H1 (cell line): Measurements from ENCODE around the gene MT4. TPM values are rescaled to one million over a fixed set of nuclear protein-coding genes. Genes with fewer than 3 reads are reported as not detected.

Experiments used
- CTCF ChIA-PET: fragments of 300-600 bp; sonication (Branson Sonifier 250); formaldehyde crosslinking; loops from one replicate; lab custom pipeline; 2021; ENCODE audit not compliant: partially characterized antibody; lab: Charles Lee
- POLR2A ChIA-PET: fragments of 300-600 bp; sonication (Branson Sonifier 250); formaldehyde crosslinking; loops from one replicate; lab custom pipeline; 2021; ENCODE audit warnings: inconsistent platforms; ENCODE audit not compliant: partially characterized antibody; lab: Charles Lee
- DNase-seq, 2 experiments: peaks; one replicate each; pipeline versions ENCODE4 v3.0.0 to v3.0.0-alpha.2; 2010 to 2022; ENCODE audit warnings: low spot score in 2 of 2, low read depth in 1 of 2, mixed read lengths in 1 of 2
- FAIRE-seq: peaks from 2 replicates; lab custom pipeline; 2011; peaks lifted over from hg19 to GRCh38; lab: Jason Lieb, UNC
- H2AFZ ChIP-seq: 2 replicates; pipeline ENCODE4 v1.8.1; 2012; ENCODE audit warnings: low read length, inconsistent platforms
- H2AK5ac ChIP-seq: 2 replicates; pipeline ENCODE4 v1.6.1; 2013; ENCODE audit warnings: low read depth, low read length
- H2BK120ac ChIP-seq: replicated peaks from 2 replicates; pipeline ENCODE3; 2013; ENCODE audit warnings: low read depth, low read length, inconsistent platforms
- H2BK12ac ChIP-seq: 2 replicates; pipeline ENCODE4 v1.6.1; 2013; ENCODE audit warnings: low read depth, low read length
- H2BK15ac ChIP-seq: 2 replicates; pipeline ENCODE4 v1.6.1; 2013; ENCODE audit warnings: low read length
- H2BK20ac ChIP-seq: 2 replicates; pipeline ENCODE4 v1.6.1; 2013; ENCODE audit warnings: low read length
- H2BK5ac ChIP-seq: 2 replicates; pipeline ENCODE4 v1.6.1; 2013; ENCODE audit warnings: low read depth, low read length
- H3K14ac ChIP-seq: 2 replicates; pipeline ENCODE4 v1.6.1; 2013; ENCODE audit warnings: inconsistent platforms; ENCODE audit not compliant: insufficient read length
- H3K18ac ChIP-seq: 2 replicates; pipeline ENCODE4 v1.6.1; 2013; ENCODE audit warnings: low read length; ENCODE audit errors: extremely low read depth
- H3K23ac ChIP-seq: 2 replicates; pipeline ENCODE4 v1.6.1; 2013; ENCODE audit warnings: inconsistent platforms; ENCODE audit not compliant: insufficient read length
- H3K23me2 ChIP-seq: 2 replicates; pipeline ENCODE4 v1.6.1; 2013; ENCODE audit warnings: low read depth, low read length
- H3K27ac ChIP-seq: 2 replicates; pipeline ENCODE4 v1.6.1; 2011; ENCODE audit warnings: low read depth, low read length, inconsistent platforms
- H3K27me3 ChIP-seq, 4 experiments: replicated peaks in 1 of 4; 1 replicate in 1 of 4; 2 replicates in 3 of 4; pipeline versions ENCODE4 v1.6.1 to v1.8.1; 2011 to 2013; ENCODE audit warnings: low read length in 3 of 4, mild to moderate bottlenecking in 3 of 4, inconsistent platforms in 2 of 4, mixed read lengths in 2 of 4, moderate library complexity in 1 of 4; ENCODE audit not compliant: control insufficient read depth in 3 of 4, insufficient read depth in 3 of 4; ENCODE audit errors: extremely low read depth in 1 of 4
- H3K36me3 ChIP-seq, 4 experiments: 2 replicates each; pipeline versions ENCODE4 v1.6.1 to v1.8.1; 2011 to 2013; ENCODE audit warnings: mild to moderate bottlenecking in 4 of 4, low read length in 3 of 4, moderate library complexity in 2 of 4, control low read depth in 1 of 4, inconsistent platforms in 1 of 4; ENCODE audit not compliant: insufficient read depth in 4 of 4, control insufficient read depth in 2 of 4
- H3K4ac ChIP-seq: replicated peaks from 2 replicates; pipeline ENCODE3; 2013; ENCODE audit warnings: low read length, low read depth, mixed read lengths, inconsistent platforms; ENCODE audit not compliant: insufficient read length
- H3K4me1 ChIP-seq, 4 experiments: replicated peaks in 1 of 4; 1 replicate in 1 of 4; 2 replicates in 3 of 4; pipeline versions ENCODE4 v1.6.1 to v1.8.1; 2011 to 2013; ENCODE audit warnings: low read length in 3 of 4, inconsistent platforms in 2 of 4, mixed read lengths in 1 of 4; ENCODE audit not compliant: insufficient read depth in 4 of 4, control insufficient read depth in 3 of 4
- H3K4me2 ChIP-seq, 2 experiments: 2 replicates each; pipeline versions ENCODE4 v1.6.1 to v1.8.1; 2011 to 2013; ENCODE audit warnings: low read depth in 2 of 2, low read length in 2 of 2, control low read depth in 1 of 2, inconsistent platforms in 1 of 2, mild to moderate bottlenecking in 1 of 2; ENCODE audit not compliant: insufficient read depth in 1 of 2
- H3K4me3 ChIP-seq, 4 experiments: fragments of 200-600, 300-600 bp in 1 of 4; sonication (generic), shearing (Covaris generic), sonication (Bioruptor Twin) in 1 of 4; 2 replicates each; pipeline versions ENCODE4 v1.5.1 to v1.8.1; 2011 to 2016; ENCODE audit warnings: low read length in 4 of 4, low read depth in 3 of 4, control low read depth in 2 of 4, inconsistent platforms in 2 of 4, mild to moderate bottlenecking in 2 of 4, mixed read lengths in 1 of 4, moderate library complexity in 1 of 4; ENCODE audit not compliant: insufficient read depth in 2 of 4; ENCODE audit errors: extremely low read depth in 1 of 4
- H3K56ac ChIP-seq: replicated peaks from 2 replicates; pipeline ENCODE3; 2013; ENCODE audit warnings: low read depth, mild to moderate bottlenecking, mixed read lengths, low read length, inconsistent platforms; ENCODE audit not compliant: insufficient read length
- H3K79me1 ChIP-seq: 2 replicates; pipeline ENCODE4 v1.6.1; 2013; ENCODE audit warnings: low read depth, low read length, control low read depth
- H3K79me2 ChIP-seq, 2 experiments: 2 replicates each; pipeline versions ENCODE4 v1.6.1 to v1.8.1; 2012 to 2013; ENCODE audit warnings: low read length in 2 of 2, mild to moderate bottlenecking in 2 of 2, inconsistent platforms in 1 of 2; ENCODE audit not compliant: insufficient read depth in 2 of 2, control insufficient read depth in 1 of 2
- H3K9ac ChIP-seq, 4 experiments: replicated peaks in 1 of 4; 1 replicate in 1 of 4; 2 replicates in 3 of 4; pipeline versions ENCODE4 v1.6.1 to v1.8.1; 2011 to 2013; ENCODE audit warnings: low read depth in 3 of 4, low read length in 3 of 4, control low read depth in 2 of 4, mild to moderate bottlenecking in 2 of 4, moderate library complexity in 2 of 4, inconsistent platforms in 1 of 4; ENCODE audit errors: extremely low read depth in 1 of 4
- H3K9me3 ChIP-seq, 2 experiments: 2 replicates each; pipeline versions ENCODE4 v1.6.1 to v1.8.1; 2012 to 2013; ENCODE audit warnings: mild to moderate bottlenecking in 2 of 2, moderate library complexity in 2 of 2, control low read depth in 1 of 2, inconsistent platforms in 1 of 2, low read depth in 1 of 2, low read length in 1 of 2, mixed read lengths in 1 of 2; ENCODE audit not compliant: insufficient read depth in 2 of 2
- H4K20me1 ChIP-seq, 2 experiments: replicated peaks in 1 of 2; 2 replicates each; pipeline versions ENCODE3 to v1.8.1; 2011 to 2013; ENCODE audit warnings: inconsistent platforms in 2 of 2, low read length in 2 of 2, mild to moderate bottlenecking in 1 of 2; ENCODE audit not compliant: insufficient read depth in 2 of 2, control insufficient read depth in 1 of 2
- H4K5ac ChIP-seq: 2 replicates; pipeline ENCODE4 v1.6.1; 2013; ENCODE audit warnings: low read length, low read depth, mixed read lengths, inconsistent platforms; ENCODE audit not compliant: insufficient read length
- H4K8ac ChIP-seq: 2 replicates; pipeline ENCODE4 v1.8.0; 2013; ENCODE audit warnings: mild to moderate bottlenecking, moderate library complexity, low read length, inconsistent platforms; ENCODE audit not compliant: insufficient read depth; ENCODE audit errors: extremely low read depth
- H4K91ac ChIP-seq: replicated peaks from 2 replicates; pipeline ENCODE3; 2013; ENCODE audit warnings: low read length, mixed read lengths, inconsistent platforms; ENCODE audit not compliant: insufficient read length
- BACH1 ChIP-seq: IDR thresholded peaks from 2 replicates; pipeline ENCODE4 v1.6.1; 2012; ENCODE audit warnings: low read length, improper control_type of control experiment
- CHD2 ChIP-seq: IDR thresholded peaks from 2 replicates; pipeline ENCODE4 v1.6.1; 2012; ENCODE audit warnings: low read length, improper control_type of control experiment
- EZH2 ChIP-seq: fragments of 200-600 bp; sonication (generic); IDR thresholded peaks from 2 replicates; pipeline ENCODE4 v1.7.1; 2012; ENCODE audit warnings: low read depth, mild to moderate bottlenecking, moderate library complexity, low read length, inconsistent platforms; ENCODE audit not compliant: severe bottlenecking
- GABPA ChIP-seq: IDR thresholded peaks from 2 replicates; pipeline ENCODE4 v1.6.1; 2011; ENCODE audit warnings: mild to moderate bottlenecking, low read length, moderate library complexity, borderline replicate concordance; ENCODE audit not compliant: insufficient read depth
- GTF2F1 ChIP-seq: IDR thresholded peaks from 2 replicates; pipeline ENCODE4 v1.6.1; 2012; ENCODE audit warnings: low read depth, low read length, improper control_type of control experiment, borderline replicate concordance
- HDAC2 ChIP-seq, 2 experiments: fragments of 300-600 bp in 1 of 2; sonication (generic) in 1 of 2; IDR thresholded peaks; 2 replicates each; pipeline ENCODE4 v1.6.1; 2011 to 2012; ENCODE audit warnings: low read depth in 2 of 2, low read length in 2 of 2, mild to moderate bottlenecking in 2 of 2, moderate library complexity in 2 of 2, borderline replicate concordance in 1 of 2, inconsistent platforms in 1 of 2
- HDAC6 ChIP-seq: IDR thresholded peaks from one replicate; pipeline ENCODE4 v1.7.1; 2012; ENCODE audit warnings: low read depth, mild to moderate bottlenecking, inconsistent platforms, low read length, moderate library complexity
- JUN ChIP-seq: IDR thresholded peaks from 2 replicates; pipeline ENCODE4 v1.6.1; 2011; ENCODE audit warnings: low read depth, mild to moderate bottlenecking, improper control_type of control experiment, low read length
- MAFK ChIP-seq: IDR thresholded peaks from 2 replicates; pipeline ENCODE4 v1.6.1; 2012; ENCODE audit warnings: low read depth, mild to moderate bottlenecking, improper control_type of control experiment, low read length
- RBBP5 ChIP-seq: IDR thresholded peaks from 2 replicates; pipeline ENCODE4 v1.7.1; 2012; ENCODE audit warnings: low read depth, mild to moderate bottlenecking, inconsistent platforms, low read length, moderate library complexity, borderline replicate concordance
- SP2 ChIP-seq: IDR thresholded peaks from 2 replicates; pipeline ENCODE4 v1.6.1; 2012; ENCODE audit warnings: mild to moderate bottlenecking, low read length, inconsistent platforms
- SRF ChIP-seq: IDR thresholded peaks from 2 replicates; pipeline ENCODE4 v1.6.1; 2011; ENCODE audit warnings: mild to moderate bottlenecking, low read depth, low read length, moderate library complexity
- WGBS, 2 experiments: shearing (Covaris generic) in 1 of 2; methylation state at CpG; one replicate each; pipeline versions ENCODE4 v1.1.6 to v1.1.7; 2013 to 2015; ENCODE audit warnings: low lambda C conversion rate in 2 of 2, mixed read lengths in 2 of 2, inconsistent platforms in 1 of 2, low coverage in 1 of 2, missing lambda C conversion rate in 1 of 2; ENCODE audit not compliant: insufficient replicate concordance in 2 of 2, insufficient coverage in 1 of 2, insufficient read length in 1 of 2; ENCODE audit errors: extremely low coverage in 1 of 2, missing lambda C conversion rate in 1 of 2; 5-methylcytosine and 5-hydroxymethylcytosine counted together
- polyA plus RNA-seq, 7 experiments: library from polyadenylated mRNA; depleted of rRNA in 3 of 7; stranded (reverse) in 5 of 7; unstranded in 2 of 7; fragments of >200 nt in 5 of 7; fragments of 200-250 nt in 2 of 7; gene quantifications; 1 replicate in 5 of 7; 2 replicates in 1 of 7; 4 replicates in 1 of 7; pipeline versions ENCODE4 v1.2.1 to v1.2.3, GENCODE V29; 2011 to 2013; ENCODE audit warnings: missing spikeins in 2 of 7, mixed read lengths in 2 of 7
- total RNA-seq: library from RNA; stranded (reverse); fragmentation: NEBNext Ultra II Directional; extraction: Animal tissue kit (Norgen Biotek cat#: 25700); gene quantifications from 2 replicates; pipeline ENCODE4 v1.2.1, GENCODE V29; 2021

The MT4 gene
- total and polyA plus RNA-seq, 2 of the 8 experiments (the other 6 are each of a cell fraction or from before 2014, with no cell fraction given), result not detected

GRCh38 chr16:56607109-56607618, 42.3 kb downstream of the MT4 start:
- WGBS, 2 experiments, result 70% methylated on average over 14 of the region's 14 CpGs; no CpG with 5 or more reads in 1 of the 2 experiments
- Histone ChIP-seq H3K23ac (no peak overlapping the region), H4K20me1 (peaks cover 0 to 2% of the 10 kb centered on the region in 2 experiments), H2BK15ac (peak overlapping the region; percentile 48; the same call in 1 of the 2 replicates), H4K91ac (no peak overlapping the region), H2BK20ac (no peak overlapping the region), H3K4me2 (peak overlapping the region in 1 of 2 experiments; percentile 77; a peak in 1 of 4 replicates), H2AFZ (no peak overlapping the region), H3K79me2 (no peaks in the 10 kb centered on the region), H4K5ac (no peak overlapping the region), H3K18ac (0 out of 2 replicates have a peak overlapping the region, but pooled peaks have one; percentile 51), H3K27me3 (peaks cover 27 to 58% (median 49%) of the 10 kb centered on the region in 4 experiments), H3K14ac (no peak overlapping the region), H2AK5ac (no peak overlapping the region), H3K27ac (no peak overlapping the region), H3K9ac (no peak overlapping the region; a peak in 1 of 7 replicates), H3K56ac (no peak overlapping the region), H3K4ac (no peak overlapping the region), H2BK120ac (no peak overlapping the region), H2BK5ac (no peak overlapping the region), H3K36me3 (no peaks in the 10 kb centered on the region), H3K4me1 (peaks cover 7 to 21% (median 10%) of the 10 kb centered on the region in 4 experiments), H3K79me1 (no peaks in the 10 kb centered on the region), H3K9me3 (no peaks in the 10 kb centered on the region), H3K4me3 (no peak overlapping the region), H2BK12ac (peak overlapping the region; percentile 95; the same call in 1 of the 2 replicates), H4K8ac (no peak overlapping the region), H3K23me2 (peaks cover 11% of the 10 kb centered on the region; the same call in 1 of the 2 replicates)
- ChIA-PET CTCF (interaction anchor here (0.9 to 9.2 kb wide), 7 partner anchors 10 to 95 kb away, joined by 3 to 85 read pairs (median 5); partner anchors contain the start of gene MT1E), POLR2A (interaction anchor here (0.7 to 8.0 kb wide), 5 partner anchors 10 to 74 kb away, joined by 3 to 66 read pairs (median 3); partner anchors contain the start of gene MT1E)
- FAIRE-seq (no peak), DNase-seq (no peak)
- TF ChIP-seq MAFK (no peak), EZH2 (no peak), JUN (no peak), HDAC2 (IDR thresholded peaks at IDR 0.05; ENCODE audit: borderline replicate concordance in 1 of 2, low read depth in 2 of 2, low read length in 2 of 2) (no peak), CHD2 (no peak), SP2 (no peak), BACH1 (no peak), RBBP5 (no peak), GTF2F1 (no peak), SRF (no peak), HDAC6 (no peak), GABPA (no peak)
